ENCODE measurements around the gene PROK2.

PROK2 gene

DNA sequence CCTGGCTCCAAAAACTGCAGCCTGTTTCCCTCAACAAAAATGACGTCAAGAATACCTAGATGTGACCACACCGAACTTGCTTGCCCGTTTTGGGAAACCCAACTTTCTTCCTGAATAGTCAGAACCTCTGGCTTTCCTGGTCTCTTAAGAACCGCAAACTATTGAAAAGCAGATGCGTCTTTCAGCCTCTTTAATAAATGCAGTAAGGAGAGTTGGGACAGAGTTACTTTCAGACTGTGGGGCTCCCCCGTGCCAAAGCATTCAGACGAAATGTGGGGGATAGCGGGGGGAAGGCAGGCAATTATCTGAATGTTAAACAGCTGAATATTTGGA lies 1.2 kb upstream of the PROK2 start:
- DNase-seq: no peak

DNA sequence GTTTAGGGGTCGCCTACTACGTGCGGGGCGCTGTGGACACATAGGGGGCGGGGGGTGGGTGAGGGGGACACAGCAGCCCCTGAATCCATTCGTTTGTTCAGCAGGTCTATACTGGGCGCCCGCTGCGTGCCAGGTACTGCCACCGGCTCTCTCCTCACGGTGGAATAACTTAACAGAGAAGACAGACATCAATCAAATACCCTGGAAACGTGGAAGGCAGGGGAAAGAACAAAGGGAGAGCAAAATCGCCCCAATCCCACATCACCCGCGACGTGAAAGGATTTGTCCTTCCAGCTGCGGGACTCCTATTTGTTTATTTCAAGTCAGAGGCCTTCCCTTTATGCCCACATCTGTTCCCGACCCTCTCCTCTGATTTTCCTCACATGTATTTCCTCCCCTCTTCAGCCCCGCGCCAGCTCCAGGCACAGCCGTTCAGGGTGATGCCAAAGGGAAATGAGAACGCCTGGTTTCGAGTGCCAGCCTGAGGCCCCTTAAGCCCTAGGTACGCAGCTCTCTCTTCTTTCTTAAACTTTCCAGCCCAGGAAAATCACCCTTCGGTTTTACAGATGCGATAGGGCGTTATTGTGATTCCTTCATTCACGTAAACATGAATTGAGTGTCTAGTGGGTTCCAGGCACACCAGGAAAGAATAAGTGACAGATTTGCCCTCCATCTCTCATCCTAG lies 726 bp upstream of the PROK2 start:
- DNase-seq: no peak

DNA sequence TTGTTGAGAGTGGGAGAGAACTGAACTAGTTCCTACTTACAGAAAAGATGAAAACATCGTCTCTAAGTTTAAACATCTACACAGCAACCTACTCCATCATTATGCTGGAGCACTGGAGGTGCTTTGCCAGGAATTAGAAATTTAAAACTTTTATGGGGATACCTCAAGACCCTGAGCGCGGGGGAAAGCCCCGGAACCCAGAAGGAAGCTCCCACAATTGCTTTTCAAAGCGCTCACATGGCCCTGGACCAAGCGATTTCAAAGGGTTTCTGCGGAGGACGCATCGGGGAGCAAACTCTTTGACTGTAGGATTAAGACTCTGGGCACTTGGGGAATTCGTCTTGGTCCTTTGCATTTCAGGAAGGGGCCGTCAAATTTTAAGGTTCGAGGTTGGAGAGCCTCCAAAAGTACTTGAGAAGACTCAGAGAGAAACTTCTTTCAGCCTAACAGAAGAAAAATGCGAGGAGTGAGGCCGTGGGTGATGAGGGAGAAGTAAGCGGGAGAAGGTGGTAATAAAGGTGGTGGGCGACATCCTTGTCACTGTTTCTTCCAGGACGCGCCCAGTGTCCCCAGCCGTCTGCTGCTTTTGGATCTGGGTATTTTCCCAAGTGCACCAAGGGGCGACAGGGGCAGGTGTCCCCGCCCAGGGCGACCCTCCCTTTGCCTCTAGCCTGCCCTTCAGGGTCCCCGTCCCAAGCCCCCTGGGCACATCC lies 591 bp downstream of the PROK2 start:
- no peak for DNase-seq

DNA sequence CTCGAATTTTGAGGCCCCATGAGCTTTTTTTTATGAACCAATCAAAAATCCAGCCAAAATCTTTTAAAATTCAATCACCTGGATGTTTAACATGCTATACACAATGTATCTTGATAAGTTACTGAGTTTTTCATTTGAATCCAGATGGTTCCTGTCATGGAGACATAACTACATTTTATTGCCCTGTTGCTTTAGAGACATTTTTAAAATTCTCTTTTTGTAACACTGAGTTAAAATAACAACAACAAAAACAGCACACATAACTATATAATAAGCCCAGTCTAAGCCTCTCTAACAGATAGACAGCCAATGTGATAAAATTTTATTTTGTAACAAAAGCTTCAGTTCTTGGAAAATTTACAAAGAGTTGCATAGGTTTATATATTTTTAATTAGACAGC lies 1.8 kb downstream of the PROK2 start:
- DNase-seq: no peak

- no peak for DNase-seq
Observed at GRCh38 chr3:71780430-71780829, 4.5 kb downstream of the PROK2 start.

DNA sequence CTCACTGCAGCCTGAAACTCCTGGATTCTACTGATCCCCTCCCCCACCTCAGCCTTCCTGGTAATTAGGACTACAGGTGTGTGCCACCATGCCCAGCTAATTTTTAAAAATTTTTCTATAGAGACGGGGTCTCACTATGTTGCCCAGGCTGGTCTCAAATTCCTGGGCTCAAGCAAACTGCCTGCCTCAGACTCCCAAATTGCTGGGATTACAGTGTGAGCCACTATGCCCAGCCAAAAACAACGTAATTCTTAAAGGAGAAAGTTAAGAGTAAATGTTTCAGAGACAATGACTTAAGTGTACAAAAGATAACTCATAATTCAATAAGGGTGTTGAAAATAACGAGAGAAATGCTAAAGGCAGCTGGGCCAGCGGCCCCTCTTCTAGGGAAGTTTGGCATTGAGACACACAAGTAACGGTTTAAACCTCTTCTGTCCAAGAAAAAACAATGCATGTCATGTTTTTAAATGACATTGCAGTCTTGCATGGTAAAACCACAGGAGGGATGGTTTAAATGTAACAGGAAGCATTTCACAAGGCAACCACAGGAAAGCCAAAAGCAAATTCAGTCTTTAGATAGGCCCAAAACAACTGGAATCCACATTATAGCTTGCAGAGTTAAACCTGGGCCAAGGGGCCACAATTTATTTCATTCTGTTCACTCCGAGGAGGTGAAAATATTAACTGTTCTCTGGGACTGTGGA lies 5.1 kb downstream of the PROK2 start:
- DNase-seq: no peak

DNA sequence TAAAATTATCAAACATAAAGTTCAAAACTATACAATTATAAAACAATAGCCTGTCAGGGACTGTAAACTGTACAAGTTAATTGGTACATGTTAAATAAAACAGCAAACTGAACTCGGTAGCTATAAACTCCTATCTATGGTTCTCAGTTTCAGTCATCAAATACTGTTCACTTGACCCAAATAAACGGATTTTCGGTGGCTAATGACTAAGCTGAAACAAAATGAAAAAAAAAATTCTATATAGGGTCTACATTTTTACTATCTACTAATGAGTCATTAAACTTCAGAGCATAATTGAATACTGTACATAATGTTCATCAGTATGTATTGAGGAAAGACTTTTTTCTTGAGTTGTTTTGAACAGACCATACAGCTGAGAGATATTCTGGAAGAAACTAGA lies 6.6 kb downstream of the PROK2 start:
- no peak for DNase-seq

DNA sequence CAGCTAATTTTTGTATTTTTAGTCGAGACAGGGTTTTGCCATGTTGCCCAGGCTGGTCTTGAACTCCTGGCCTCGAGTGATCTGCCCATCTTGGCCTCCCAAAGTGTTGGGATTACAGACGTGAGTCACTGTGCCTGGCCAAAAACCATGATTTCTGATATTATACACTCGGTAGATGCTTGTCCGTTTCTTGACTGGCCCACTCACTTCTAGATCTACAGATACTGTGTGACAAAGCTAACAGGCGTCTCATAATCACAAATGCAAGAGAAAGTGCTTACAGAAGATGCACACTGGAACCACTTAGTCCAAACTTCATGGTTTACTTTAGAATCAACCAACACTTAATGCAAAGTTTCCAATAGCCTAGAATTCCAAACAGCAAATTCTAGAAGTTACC lies 8.4 kb downstream of the PROK2 start:
- no peak for DNase-seq

DNA sequence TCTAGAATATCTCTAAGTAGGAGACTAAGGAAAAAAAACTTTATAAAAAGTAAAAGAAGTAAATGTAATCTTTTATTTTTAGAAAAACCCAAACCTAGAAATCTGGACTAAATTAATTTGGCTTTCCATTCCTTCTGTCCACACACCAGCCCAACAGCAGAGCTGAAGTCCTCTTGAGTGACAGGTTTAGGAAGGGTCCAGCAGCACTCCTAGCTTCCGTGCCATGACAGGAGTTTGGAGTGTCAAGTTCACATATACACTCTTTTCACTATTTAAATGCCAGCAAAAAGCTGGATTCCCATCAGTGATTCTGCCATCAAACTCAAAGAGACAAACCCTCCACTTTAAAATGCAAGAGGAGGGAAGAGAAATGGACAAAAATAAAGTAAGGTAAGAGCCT lies 13.1 kb downstream of the PROK2 start:
- DNase-seq: no peak

DNA sequence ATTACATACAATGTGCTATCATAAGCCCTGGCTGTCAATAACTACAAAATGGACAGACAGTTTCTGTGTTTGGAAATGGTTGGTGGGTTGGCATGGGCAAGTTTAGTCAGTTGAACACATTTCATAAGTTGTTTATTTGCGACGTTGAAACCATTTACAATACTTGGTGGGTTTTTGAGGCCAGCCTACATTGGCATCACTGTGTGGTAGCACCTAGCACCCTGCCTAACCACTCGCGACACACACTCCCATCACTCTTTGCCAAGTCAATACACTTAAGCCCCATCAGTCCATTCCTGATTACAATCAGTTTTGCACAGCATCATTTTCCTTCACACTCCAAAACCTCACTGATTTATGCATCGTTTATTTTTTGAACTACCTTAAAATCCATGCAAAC lies 13.8 kb downstream of the PROK2 start:
- DNase-seq: no peak

DNA sequence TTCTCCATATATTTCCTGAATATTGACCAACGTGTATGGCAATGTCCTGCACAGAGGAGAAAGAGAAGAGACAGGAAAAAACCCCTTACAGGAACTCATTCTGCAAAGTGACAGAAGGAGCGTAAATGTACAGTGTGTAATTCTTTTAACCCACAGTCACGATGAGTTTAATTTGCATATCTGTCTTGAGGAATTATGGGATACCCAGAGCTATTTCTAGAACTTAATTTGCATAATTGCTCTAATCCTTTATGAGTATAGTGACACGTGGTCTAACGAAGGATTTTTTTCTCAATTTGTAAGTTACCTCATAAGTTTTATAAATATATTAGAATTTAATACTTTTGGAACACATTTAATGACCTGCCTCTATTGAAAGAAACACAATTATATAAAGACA lies 21.5 kb downstream of the PROK2 start:
- no peak for DNase-seq

DNA sequence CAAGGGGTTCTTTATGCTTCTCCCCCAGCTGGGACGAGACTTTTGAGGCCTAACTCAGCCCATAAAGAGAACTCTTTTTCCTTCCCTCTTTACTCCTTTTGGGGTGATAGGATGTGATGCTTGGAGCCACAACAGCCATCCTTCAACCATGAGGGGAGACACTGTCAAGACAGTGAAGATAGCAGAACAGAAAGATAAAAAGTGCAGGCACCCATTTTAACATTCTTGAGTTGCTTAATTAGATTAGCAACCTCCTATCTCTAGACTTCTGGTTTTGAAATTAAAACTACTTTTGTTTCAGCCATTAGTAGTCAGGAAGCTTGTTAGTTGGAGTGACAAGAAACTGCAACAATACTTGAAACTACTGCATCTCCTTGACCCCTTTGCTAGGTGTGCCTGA lies 24.8 kb downstream of the PROK2 start:
- no peak for DNase-seq

- DNase-seq: no peak
Observed at GRCh38 chr3:71759401-71759800, 25.5 kb downstream of the PROK2 start.

DNA sequence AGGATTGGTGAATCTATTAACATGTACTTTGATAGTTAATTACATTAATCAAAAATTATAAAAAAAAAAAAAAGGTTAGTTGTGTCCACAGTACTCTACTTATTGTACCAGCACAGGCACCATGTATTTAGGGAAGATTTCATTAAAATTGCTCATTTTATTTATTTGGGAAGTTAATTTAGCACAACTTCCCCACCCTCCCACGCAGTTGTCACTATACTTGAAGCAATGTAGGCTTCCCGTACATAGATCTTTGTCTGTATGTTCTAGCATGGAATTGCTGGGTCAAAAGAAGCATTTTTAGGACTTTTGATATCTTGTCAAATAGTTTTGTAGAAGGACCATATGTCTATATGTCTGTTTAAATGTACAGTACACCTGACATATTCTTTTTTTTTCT lies 26.9 kb downstream of the PROK2 start:
- no peak for DNase-seq

- no peak for DNase-seq
Observed at GRCh38 chr3:71754610-71755253, 30.2 kb downstream of the PROK2 start.

GRCh38 chr3:71753701-71754609 lies 31.0 kb downstream of the PROK2 start, which contains the start of gene GPR27:
TSS of gene GPR27 (plus strand) at chr3:71753855. CDS start at chr3:71754050, 195 bp downstream.
- DNase-seq: no peak

- DNase-seq: no peak
Observed at GRCh38 chr3:71752831-71753700, 31.9 kb downstream of the PROK2 start.

- no peak for DNase-seq
Observed at GRCh38 chr3:71751602-71752001, 33.3 kb downstream of the PROK2 start.

GRCh38 chr3:71744738-71745137 lies 40.2 kb downstream of the PROK2 start:
- no peak for DNase-seq

DNA sequence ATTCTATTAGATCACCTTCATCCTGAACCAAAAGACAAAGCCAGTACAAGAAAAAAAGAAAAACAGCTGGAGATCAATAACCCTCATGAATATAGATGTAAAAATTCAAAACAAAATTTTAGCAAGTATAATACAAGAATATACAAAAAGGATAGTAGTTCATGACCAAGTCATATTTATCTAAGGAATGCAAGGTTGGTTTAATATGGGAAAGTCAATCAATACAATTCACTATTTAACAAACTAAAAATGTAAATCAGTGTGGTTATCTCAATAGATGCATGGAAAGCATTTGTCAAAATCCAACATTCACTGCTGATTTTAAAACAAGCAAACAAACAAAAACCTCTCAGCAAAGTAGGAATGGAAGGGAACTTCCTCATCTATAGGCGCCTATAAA lies 42.3 kb downstream of the PROK2 start:
- DNase-seq: no peak

DNA sequence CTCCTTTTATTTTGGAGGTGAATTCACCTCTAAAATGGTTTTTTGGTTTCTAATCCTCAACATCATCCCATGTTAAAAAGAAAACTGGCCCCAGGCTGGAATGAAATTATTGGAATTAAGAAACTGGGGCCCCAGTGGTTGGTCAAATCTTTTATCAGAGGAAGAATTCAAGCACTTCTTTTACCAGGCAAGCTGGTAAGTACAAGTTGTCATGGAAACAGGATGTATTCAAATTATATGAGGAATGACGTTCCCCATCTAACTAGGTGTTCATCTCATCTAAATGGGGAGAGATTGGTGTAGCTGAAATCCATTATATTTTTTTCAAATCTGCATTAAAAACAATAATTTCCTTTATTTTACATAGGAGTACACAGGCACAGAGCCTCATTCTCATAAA lies 50.1 kb downstream of the PROK2 start:
- no peak for DNase-seq

GRCh38 chr3:71733319-71733718 lies 51.6 kb downstream of the PROK2 start:
- DNase-seq: no peak

All from effector CD4-positive, alpha-beta T cell (primary cell).